ENCODE measurements around the gene NIPBL.
"Not testable (repeated sequence)": the region's sequence is repeated elsewhere in the genome, so short reads cannot be mapped to it uniquely, and the experiment has no call there.

The NIPBL gene

DNA sequence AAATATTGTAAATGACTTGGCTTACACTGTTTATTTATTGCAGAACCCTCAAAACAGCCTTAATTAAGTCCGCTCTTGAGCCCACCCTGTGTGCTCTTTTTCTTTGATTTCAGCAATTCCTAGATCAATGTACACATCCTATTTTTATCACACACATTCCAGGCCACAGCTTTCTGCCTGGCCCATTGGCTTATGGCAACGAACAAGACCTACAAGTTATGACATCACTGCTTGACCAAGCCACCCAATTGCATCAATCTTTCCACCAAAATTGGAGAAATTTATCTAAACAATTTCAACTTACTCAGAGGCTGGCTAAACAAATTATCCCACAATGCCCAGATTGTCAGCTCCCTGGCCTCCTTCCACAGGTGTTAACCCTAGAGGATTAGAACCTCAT, 214.2 kb downstream of the NIPBL start:
- DNase-seq (ENCODE audit: low read depth in 3 of 3) = no peak

- not testable (repeated sequence) for DNase-seq (ENCODE audit: low read depth in 3 of 3)
Observed at GRCh38 chr5:37093795-37094194, 217.2 kb downstream of the NIPBL start.

DNA sequence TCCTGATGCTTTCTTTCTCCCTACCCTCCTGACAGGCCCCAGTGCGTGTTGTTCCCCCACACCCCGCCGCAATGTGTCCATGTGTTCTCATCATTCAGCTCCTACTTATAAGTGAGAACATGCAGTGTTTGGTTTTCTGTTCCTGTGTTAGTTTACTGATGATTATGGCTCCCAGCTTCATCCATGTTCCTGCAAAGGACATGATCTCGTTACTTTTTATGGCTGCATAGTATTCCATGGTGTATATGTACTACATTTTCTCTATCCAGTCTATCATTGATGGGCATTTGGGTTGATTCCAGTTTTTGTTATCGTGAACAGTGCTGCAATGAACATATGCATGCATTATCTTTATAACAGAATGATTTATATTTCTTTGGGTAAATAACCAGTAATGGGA, 222.7 kb downstream of the NIPBL start:
- DNase-seq (ENCODE audit: low read depth in 3 of 3) = not testable (repeated sequence)

DNA sequence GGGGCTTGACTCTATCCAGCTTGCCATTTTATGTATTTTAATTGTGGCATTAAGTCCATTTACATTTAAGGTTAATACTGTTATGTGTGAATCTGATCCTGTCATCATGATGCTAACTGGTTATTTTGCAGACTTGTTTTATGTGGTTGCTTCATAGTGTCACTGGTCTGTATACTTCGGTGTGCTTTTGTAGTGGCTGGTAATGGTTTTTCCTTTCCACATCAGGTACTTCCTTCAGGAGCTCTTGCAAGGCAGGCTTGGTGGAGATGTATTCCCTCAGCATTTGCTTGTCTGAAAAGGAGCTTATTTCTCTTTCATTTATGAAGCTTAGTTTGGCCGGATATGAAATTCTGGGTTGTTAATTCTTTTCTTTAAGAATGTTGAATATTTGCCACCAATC, 226.7 kb downstream of the NIPBL start:
- DNase-seq (ENCODE audit: low read depth in 3 of 3) = no peak

DNA sequence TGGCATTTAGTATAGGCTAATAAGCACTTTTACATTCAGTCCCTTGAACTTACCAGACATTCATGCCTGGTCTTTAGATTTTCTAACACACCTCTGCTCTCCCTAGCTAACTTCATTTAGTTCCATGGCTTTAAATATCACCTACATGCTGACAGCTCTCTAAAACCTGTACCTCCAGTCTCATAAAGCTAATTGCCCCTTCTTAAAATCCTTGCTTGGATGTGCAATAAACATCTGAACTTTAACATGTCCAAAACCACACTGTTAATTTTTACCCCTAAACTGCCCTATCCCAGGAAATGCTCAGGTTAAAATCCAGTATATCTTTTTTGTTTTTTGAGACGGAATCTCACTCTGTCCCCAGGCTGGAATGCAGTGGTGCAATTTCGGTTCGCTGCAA, 232.8 kb downstream of the NIPBL start:
- DNase-seq (ENCODE audit: low read depth in 3 of 3) = no peak

- DNase-seq (ENCODE audit: low read depth in 3 of 3) = no peak
Observed at GRCh38 chr5:37110135-37110534, 233.6 kb downstream of the NIPBL start.

- no peak for DNase-seq (ENCODE audit: low read depth in 3 of 3)
Observed at GRCh38 chr5:37111426-37112382, 235.1 kb downstream of the NIPBL start.

DNA sequence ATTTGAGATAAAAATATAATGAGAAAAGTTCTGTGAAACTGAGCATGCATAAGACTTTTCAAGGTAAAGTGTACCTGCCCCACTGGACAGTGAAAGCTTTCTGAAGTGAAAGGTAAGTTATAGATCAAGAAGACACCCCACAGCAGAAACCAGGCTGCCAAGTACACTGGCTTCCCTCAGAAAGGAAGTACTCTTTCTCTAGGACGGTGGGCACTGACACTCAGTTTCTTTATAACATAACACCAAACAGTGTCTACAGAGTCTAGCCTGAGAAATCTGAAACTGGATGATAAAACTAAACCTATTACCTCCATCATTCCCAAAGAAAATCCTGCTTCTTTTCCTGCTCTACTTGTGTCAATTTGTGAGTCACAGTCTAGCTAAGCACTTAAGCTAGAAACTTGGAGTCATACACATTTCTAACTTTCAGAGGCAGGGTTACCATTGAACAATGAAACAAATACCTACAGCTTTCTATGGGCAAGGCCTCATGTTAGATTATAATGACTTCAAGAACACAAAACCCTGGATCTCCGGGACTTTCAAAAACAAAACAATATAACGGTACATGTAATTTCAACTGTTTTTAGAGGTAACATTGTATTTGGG, 235.9 kb downstream of the NIPBL start:
- no peak for DNase-seq (ENCODE audit: low read depth in 3 of 3)

All from stimulated activated CD4-positive, alpha-beta T cell treated with anti-CD3 and anti-CD28 coated beads, TNF-alpha, amount 100 ng/mL, for 48 hours (primary cell).